GM12872 (cell line): ENCODE measurements around the gene MCIDAS.
A peak's percentile ranks its signal among the peaks of the same experiment; 100 is the strongest.

ENCODE experiments used
- CTCF ChIP-seq: IDR thresholded peaks from 3 replicates; pipeline ENCODE4 v1.5.1; 2011; ENCODE audit warnings: low read depth, mild to moderate bottlenecking, low read length, moderate library complexity; ENCODE audit not compliant: insufficient read depth

The MCIDAS gene

GRCh38 chr5:55226934-55227663 is at the start of gene MCIDAS:
Gene MCIDAS (minus strand): TSS chr5:55227315. CDS start chr5:55227138, 177 bp downstream.
- 0 out of 3 replicates have a peak, but pooled peaks have one; percentile 12 for TF ChIP-seq CTCF

- TF ChIP-seq CTCF, result no peak
Measured at GRCh38 chr5:55276771-55277170, 49.7 kb upstream of the MCIDAS start.

GRCh38 chr5:55258339-55258738 is 31.2 kb upstream of the MCIDAS start:
- no peak for TF ChIP-seq CTCF

- TF ChIP-seq CTCF, result no peak
Measured at GRCh38 chr5:55254802-55255201, 27.7 kb upstream of the MCIDAS start.

- no peak for TF ChIP-seq CTCF
Measured at GRCh38 chr5:55250064-55250463, 22.9 kb upstream of the MCIDAS start.

- TF ChIP-seq CTCF, result no peak
Measured at GRCh38 chr5:55241746-55242145, 14.6 kb upstream of the MCIDAS start.

- no peak for TF ChIP-seq CTCF
Measured at GRCh38 chr5:55236800-55237199, 9.7 kb upstream of the MCIDAS start.
